BLaER1 treated with 17β-estradiol and CSF1 and Interleukin-3, amounts not matched to agents 10 nM and 100 nM (cell line): ENCODE data around the gene AHCYL2.

Experiments
- H3K27ac ChIP-seq, 11 experiments: shearing (Covaris generic); formaldehyde crosslinking; 2 replicates each; pipeline ENCODE4 v1.8.1; 2022
- H3K27me3 ChIP-seq, 11 experiments: shearing (Covaris generic); formaldehyde crosslinking; 2 replicates each; pipeline ENCODE4 v1.8.1; 2022
- H3K36me3 ChIP-seq, 11 experiments: shearing (Covaris generic); formaldehyde crosslinking; 2 replicates each; pipeline ENCODE4 v1.8.1; 2022
- H3K4me1 ChIP-seq, 10 experiments: shearing (Covaris generic); formaldehyde crosslinking; 2 replicates each; pipeline ENCODE4 v1.8.1; 2022
- H3K4me2 ChIP-seq, 11 experiments: shearing (Covaris generic); formaldehyde crosslinking; 2 replicates each; pipeline ENCODE4 v1.8.1; 2022
- H3K4me3 ChIP-seq, 10 experiments: shearing (Covaris generic); formaldehyde crosslinking; 2 replicates each; pipeline ENCODE4 v1.8.1; 2022
- H3K9ac ChIP-seq, 11 experiments: shearing (Covaris generic); formaldehyde crosslinking; 2 replicates each; pipeline ENCODE4 v1.8.1; 2022
- H3K9me3 ChIP-seq, 11 experiments: shearing (Covaris generic); formaldehyde crosslinking; replicated peaks in 1 of 11; 2 replicates each; pipeline ENCODE4 v1.8.1; 2022
- H4K20me1 ChIP-seq, 11 experiments: shearing (Covaris generic); formaldehyde crosslinking; 2 replicates each; pipeline ENCODE4 v1.8.1; 2022
- Cebpa-rat ChIP-seq, 11 experiments: shearing (Covaris generic); IDR thresholded peaks; 2 replicates each; pipeline ENCODE4 v1.8.1; 2022

Gene AHCYL2

GRCh38 chr7:129224251-129225205, at the start of gene AHCYL2:
Gene AHCYL2, plus strand, starts transcription at chr7:129225030.
- Histone ChIP-seq H3K27ac (peak within 1 kb of the TSS; percentile 76 to 97 (median 89)), H3K4me2 (peak within 1 kb of the TSS; percentile 82 to 97 (median 89)), H3K27me3 (no peaks in the 10 kb centered on the region), H4K20me1 (peaks cover 0 to 40% (median 14%) of the 10 kb centered on the region in 11 experiments; a peak in 10 of 22 replicates), H3K36me3 (0 out of 22 replicates have a peak, but pooled peaks cover 0 to 4% (median 0%) of the 10 kb centered on the region in 11 experiments), H3K4me1 (peaks cover 38 to 63% (median 58%) of the 10 kb centered on the region in 10 experiments), H3K9me3 (no peaks in the 10 kb centered on the region), H3K9ac (peak within 1 kb of the TSS; percentile 80 to 92 (median 89)), H3K4me3 (peak within 1 kb of the TSS; percentile 91 to 98 (median 97))
- no peak for TF ChIP-seq Cebpa-rat (IDR thresholded peaks at IDR 0.05)

- Histone ChIP-seq H3K4me1 (no peaks in the 10 kb centered on the region), H3K36me3 (no peaks in the 10 kb centered on the region), H3K27me3 (no peaks in the 10 kb centered on the region), H3K4me3 (no peak overlapping the region), H3K9ac (no peak overlapping the region), H4K20me1 (no peaks in the 10 kb centered on the region), H3K27ac (no peak overlapping the region), H3K4me2 (no peak overlapping the region), H3K9me3 (peaks cover 0 to 13% (median 0%) of the 10 kb centered on the region in 11 experiments; a peak in 5 of 22 replicates)
- no peak for TF ChIP-seq Cebpa-rat (IDR thresholded peaks at IDR 0.05)
These were observed 47.7 kb upstream of the AHCYL2 start for GRCh38 chr7:129176916-129177710.

GRCh38 chr7:129184981-129185670, 39.7 kb upstream of the AHCYL2 start:
- peaks cover 0 to 6% (median 0%) of the 10 kb centered on the region in 11 experiments; a peak in 4 of 22 replicates for H4K20me1 ChIP-seq
- H3K9ac ChIP-seq, result no peak overlapping the region
- H3K4me2 ChIP-seq, result no peak overlapping the region
- H3K27ac ChIP-seq, result no peak overlapping the region
- H3K4me3 ChIP-seq, result no peak overlapping the region
- TF ChIP-seq Cebpa-rat (IDR thresholded peaks at IDR 0.05), result no peak
- no peaks in the 10 kb centered on the region for H3K36me3 ChIP-seq
- H3K9me3 ChIP-seq, result peaks cover 0 to 9% (median 0%) of the 10 kb centered on the region in 11 experiments; a peak in 2 of 22 replicates
- peaks cover 11 to 27% (median 23%) of the 10 kb centered on the region in 10 experiments; a peak in 19 of 20 replicates for H3K4me1 ChIP-seq
- H3K27me3 ChIP-seq, result peaks cover 17 to 35% (median 30%) of the 10 kb centered on the region in 11 experiments

- peaks cover 0 to 18% (median 0%) of the 10 kb centered on the region in 11 experiments; a peak in 5 of 22 replicates for H4K20me1 ChIP-seq
- H3K9me3 ChIP-seq, result no peaks in the 10 kb centered on the region
- TF ChIP-seq Cebpa-rat (IDR thresholded peaks at IDR 0.05), result no peak
- H3K4me3 ChIP-seq, result no peak overlapping the region
- H3K4me2 ChIP-seq, result peak overlapping the region in 7 of 11 experiments; percentile 3 to 43 (median 25); a peak in 8 of 22 replicates
- peaks cover 11 to 41% (median 27%) of the 10 kb centered on the region in 10 experiments; a peak in 19 of 20 replicates for H3K4me1 ChIP-seq
- H3K36me3 ChIP-seq, result peaks cover 0 to under 1% (median 0%) of the 10 kb centered on the region in 11 experiments; a peak in 1 of 22 replicates
- H3K27ac ChIP-seq, result no peak overlapping the region
- no peak overlapping the region for H3K9ac ChIP-seq
- H3K27me3 ChIP-seq, result peaks cover 21 to 41% (median 38%) of the 10 kb centered on the region in 11 experiments
These were observed 38.0 kb upstream of the AHCYL2 start for GRCh38 chr7:129186749-129187260.

GRCh38 chr7:129187681-129188371, 37.0 kb upstream of the AHCYL2 start:
- peaks cover 21 to 41% (median 38%) of the 10 kb centered on the region in 11 experiments for H3K27me3 ChIP-seq
- H3K27ac ChIP-seq, result peak overlapping the region in 2 of 11 experiments; percentile 76 to 77; a peak in 3 of 22 replicates
- H3K4me2 ChIP-seq, result peak overlapping the region; percentile 93 to 99 (median 98)
- peaks cover 0 to 19% (median 0%) of the 10 kb centered on the region in 11 experiments; a peak in 5 of 22 replicates for H4K20me1 ChIP-seq
- no peak for TF ChIP-seq Cebpa-rat (IDR thresholded peaks at IDR 0.05)
- H3K9ac ChIP-seq, result peak overlapping the region; percentile 78 to 91 (median 83); a peak in 19 of 22 replicates
- H3K4me1 ChIP-seq, result peaks cover 11 to 41% (median 27%) of the 10 kb centered on the region in 10 experiments; a peak in 19 of 20 replicates
- peaks cover 0 to 11% (median 0%) of the 10 kb centered on the region in 11 experiments; a peak in 3 of 22 replicates for H3K36me3 ChIP-seq
- H3K4me3 ChIP-seq, result peak overlapping the region; percentile 74 to 89 (median 83)
- H3K9me3 ChIP-seq, result no peaks in the 10 kb centered on the region

- peaks cover 21 to 41% (median 38%) of the 10 kb centered on the region in 11 experiments for H3K27me3 ChIP-seq
- peaks cover 11 to 41% (median 27%) of the 10 kb centered on the region in 10 experiments; a peak in 19 of 20 replicates for H3K4me1 ChIP-seq
- peak within 1 kb of the TSS; percentile 74 to 89 (median 83) for H3K4me3 ChIP-seq
- H4K20me1 ChIP-seq, result peaks cover 0 to 19% (median 0%) of the 10 kb centered on the region in 11 experiments; a peak in 5 of 22 replicates
- peak within 1 kb of the TSS; percentile 78 to 91 (median 83) for H3K9ac ChIP-seq
- H3K4me2 ChIP-seq, result peak within 1 kb of the TSS; percentile 93 to 99 (median 98)
- H3K36me3 ChIP-seq, result peaks cover 0 to 17% (median 0%) of the 10 kb centered on the region in 11 experiments; a peak in 3 of 22 replicates
- peak within 1 kb of the TSS; percentile 45 to 79 (median 71); a peak in 21 of 22 replicates for H3K27ac ChIP-seq
- TF ChIP-seq Cebpa-rat (IDR thresholded peaks at IDR 0.05), result no peak
- H3K9me3 ChIP-seq, result no peaks in the 10 kb centered on the region
These were observed 36.4 kb upstream of the AHCYL2 start, which contains the start of gene SMO for GRCh38 chr7:129188372-129188891. Gene SMO, plus strand, starts transcription at chr7:129188633. Its CDS starts 519 bp downstream, at chr7:129189152.
